Globus pallidus (tissue), 1 donor: Measurements from ENCODE around the gene PLCL1.
A peak's percentile ranks its signal among the peaks of the same experiment; 100 is the strongest.

Experiments
- DNase-seq: peaks from one replicate; pipeline ENCODE4 v3.0.0-alpha.2; 2015; ENCODE audit warnings: low spot score

PLCL1 gene

GRCh38 chr2:198117406-198118041 lies 313.1 kb downstream of the PLCL1 start:
- DNase-seq = no peak

GRCh38 chr2:198127627-198128026 lies 323.2 kb downstream of the PLCL1 start:
- no peak for DNase-seq

DNA sequence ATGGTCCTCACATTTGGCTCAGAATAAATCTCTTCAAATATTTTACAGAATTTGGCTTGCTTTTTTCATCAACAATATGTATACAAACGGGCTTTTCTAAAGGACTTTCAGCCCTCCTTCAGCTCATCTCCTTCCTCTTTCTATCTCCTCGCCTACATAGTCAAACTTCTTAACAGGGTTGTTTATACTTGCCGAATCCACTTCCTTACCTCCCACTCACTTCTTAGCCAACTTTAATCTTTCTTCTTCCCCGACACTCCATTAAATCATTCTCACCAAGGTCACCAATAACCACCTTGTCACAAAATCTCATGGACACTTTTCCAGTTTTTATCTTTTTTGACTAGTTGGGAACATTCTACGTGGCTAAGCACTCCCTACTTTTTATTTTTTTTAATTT lies 325.2 kb downstream of the PLCL1 start:
- no peak for DNase-seq

DNA sequence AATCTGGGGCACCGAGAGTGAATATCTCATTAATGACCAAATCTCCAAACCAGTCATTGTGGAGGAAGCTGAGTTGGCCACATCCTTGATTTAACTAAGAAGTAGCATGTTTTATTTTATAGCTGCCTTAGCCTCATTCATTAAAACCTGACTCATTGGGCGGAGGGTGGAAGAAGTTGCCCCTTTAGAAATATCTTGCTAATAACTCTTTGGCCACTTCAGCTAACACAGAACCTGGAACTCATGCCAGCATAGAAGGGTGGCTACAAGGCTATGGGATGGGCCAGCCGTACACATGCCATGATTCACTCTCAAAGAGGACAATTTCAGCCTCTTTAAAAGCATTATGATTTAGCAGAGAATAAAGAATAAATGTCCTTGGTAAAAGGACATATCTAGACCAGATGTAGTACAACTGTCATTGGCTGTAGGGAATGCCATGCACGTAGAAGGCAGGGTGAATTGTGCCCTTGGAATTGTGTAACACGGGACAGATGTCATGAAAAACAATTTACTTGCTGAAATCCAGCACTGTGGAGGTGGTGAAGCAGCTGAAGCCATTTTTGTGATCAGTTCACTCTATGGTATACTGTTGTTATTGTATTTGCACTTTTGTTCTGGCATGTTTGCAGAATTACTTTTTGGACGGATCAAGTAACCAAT lies 330.0 kb downstream of the PLCL1 start:
- DNase-seq = no peak

DNA sequence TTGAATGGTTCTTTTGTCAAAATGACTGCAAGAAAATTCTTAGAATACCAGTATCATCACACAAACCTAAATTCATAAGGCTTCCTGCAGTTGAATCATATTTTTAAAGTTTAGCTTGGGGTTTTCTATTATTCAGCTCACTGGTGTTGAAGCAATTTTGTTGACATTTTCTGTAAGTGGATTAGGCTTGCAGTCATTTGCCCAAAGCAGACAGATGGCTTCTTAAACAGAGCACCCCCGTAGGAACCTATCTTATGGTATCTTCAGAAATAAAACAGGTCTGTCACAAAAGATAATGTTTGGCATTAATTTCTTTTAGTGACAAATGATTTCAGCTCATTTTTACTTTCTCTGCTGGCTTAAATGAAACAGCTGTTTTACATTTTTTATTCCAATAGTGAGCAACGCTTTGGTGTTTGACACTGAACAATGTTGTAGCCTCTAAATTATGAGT lies 331.1 kb downstream of the PLCL1 start:
- DNase-seq = peak; percentile 66

DNA sequence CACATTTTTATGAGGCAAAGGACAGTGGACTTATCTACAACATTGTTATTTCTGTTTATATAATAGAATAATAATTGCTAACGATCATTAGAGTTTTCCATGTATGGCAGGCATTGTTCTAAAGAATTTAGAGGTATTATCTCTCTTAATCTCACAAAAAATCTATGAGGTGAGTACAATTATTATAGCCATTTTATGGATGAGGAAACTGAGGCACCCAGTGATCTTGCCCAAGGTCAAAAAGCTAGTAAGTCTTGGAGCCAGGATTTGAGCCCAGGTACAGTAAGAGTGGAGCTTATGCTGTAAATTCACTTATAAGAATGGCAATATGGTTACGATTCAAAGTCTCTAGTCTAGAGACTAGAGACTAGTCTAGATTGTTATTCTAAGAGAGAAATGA lies 331.7 kb downstream of the PLCL1 start:
- DNase-seq = no peak

- no peak for DNase-seq
These were observed 333.3 kb downstream of the PLCL1 start for GRCh38 chr2:198137733-198138132.

DNA sequence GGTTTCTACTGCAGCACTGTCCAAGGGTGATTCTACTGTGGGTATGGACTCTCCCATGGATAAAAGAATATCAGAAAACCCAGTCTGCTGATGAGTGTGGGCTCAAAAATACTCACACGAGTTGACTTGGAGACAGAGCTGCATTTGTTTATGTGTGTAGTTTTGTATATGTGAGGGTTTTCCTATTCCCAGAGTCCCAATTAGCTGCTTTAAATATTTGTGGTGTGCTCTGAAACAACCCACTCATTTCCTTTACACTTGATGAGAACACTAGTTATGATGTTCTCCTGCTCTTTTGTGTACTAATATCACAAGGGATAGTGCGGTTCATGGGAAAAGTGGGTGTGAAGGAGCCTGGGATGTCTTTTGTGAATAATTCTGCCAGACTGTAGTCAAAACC lies 337.3 kb downstream of the PLCL1 start:
- DNase-seq = no peak

DNA sequence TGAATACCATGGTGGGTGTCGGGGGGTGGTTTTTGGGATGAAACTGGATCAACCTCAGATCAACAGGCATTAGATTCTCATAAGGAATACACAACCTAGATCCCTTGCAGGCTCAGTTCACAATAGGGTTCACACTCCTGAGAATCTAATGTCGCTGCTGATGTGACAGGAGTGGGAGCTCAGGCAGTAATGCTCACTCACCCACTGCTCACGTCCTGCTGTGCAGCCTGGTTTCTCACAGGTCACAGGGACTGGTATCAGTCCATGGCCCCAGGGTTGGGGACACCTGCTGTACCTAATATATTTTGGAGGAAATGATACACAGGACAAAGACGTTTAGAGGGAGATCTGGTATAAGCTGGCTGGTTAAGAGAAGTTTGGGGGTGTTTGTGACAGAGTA lies 338.8 kb downstream of the PLCL1 start:
- no peak for DNase-seq

DNA sequence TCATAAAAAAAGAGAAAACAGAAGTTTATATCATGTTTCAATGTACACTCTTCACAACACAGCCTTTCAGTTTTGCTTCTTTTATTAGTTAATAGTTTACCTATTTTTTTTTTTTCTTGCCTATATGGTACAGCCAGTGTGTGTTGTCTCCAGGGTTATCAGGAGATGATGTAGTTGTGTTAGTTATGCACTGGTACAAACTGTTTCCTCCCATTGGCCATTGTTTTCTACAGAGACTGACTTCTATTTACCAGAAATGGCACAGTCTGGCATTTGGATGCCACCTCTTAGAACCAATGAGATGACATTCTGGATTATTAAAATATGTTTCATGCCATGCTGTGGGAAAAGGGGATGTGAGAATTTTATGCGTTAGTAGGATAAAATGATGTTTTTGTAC lies 339.4 kb downstream of the PLCL1 start:
- DNase-seq = peak; percentile 83

- peak; percentile 71 for DNase-seq
These were observed 340.3 kb downstream of the PLCL1 start for GRCh38 chr2:198144660-198145059.

DNA sequence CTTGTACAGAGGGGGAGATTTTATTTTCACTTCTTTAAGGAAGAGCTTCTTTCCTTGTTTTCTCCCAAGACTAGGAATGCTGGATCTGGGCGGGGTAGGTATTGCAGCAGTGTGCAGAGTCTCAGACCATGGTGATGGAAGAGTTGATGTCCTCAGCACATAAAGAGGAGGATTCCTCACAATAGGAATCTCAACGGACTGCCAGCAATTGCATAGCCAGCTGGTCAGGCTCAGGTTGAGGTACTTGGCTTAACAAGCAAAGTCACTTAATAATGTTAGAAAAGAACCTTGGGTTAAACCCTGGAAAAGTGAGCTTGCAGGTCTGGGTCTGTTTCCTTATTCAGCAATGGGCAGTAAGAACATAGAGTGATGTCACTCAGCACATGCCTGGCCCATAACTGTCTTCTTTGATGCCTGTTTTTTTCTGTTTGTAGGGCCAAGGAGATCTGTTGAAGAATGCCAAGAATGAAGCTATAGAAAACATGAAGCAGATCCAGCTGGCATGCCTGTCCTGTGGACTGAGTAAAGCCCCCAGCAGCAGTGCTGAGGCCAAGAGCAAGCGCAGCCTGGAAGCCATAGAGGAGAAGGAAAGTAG lies 342.1 kb downstream of the PLCL1 start:
- DNase-seq = no peak

DNA sequence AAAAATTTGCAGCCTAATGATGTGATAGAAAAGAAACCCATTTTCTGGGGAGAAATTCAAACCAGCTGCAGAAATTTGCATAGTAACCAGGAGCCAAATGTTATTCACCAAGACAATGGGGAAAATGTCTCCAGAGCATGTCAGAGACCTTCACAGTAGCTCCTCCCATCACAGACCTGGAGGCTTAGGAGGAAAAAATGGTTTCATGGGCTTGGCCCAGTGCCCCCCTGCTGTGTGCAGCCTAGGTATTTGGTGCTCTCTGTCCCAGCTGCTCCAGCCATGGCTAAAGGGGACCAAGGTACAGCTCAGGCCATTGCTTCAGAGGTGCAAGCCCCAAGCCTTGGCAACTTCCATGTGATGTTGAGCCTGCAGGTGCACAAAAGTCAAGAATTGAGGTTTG lies 352.9 kb downstream of the PLCL1 start:
- DNase-seq = no peak

DNA sequence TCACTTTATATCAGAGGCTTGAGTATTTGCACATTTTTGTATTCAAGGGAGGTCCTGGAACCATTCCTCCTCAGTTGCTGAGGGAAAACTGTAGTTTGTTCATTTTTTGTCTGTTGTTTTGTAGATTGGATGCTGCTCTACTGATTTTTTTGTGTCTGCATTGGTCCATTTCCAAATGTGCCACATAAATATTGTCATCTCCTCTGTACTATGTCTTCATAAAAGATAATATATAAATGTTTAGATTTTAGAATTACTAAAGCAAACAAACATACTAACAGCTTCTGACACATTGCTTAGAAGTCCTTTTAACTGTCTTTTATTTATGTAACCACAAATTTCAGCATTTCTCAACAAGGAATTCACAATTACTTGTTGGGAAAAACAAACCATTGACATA lies 356.8 kb downstream of the PLCL1 start:
- no peak for DNase-seq

GRCh38 chr2:198162276-198162675 lies 357.9 kb downstream of the PLCL1 start:
- DNase-seq = peak; percentile 91

DNA sequence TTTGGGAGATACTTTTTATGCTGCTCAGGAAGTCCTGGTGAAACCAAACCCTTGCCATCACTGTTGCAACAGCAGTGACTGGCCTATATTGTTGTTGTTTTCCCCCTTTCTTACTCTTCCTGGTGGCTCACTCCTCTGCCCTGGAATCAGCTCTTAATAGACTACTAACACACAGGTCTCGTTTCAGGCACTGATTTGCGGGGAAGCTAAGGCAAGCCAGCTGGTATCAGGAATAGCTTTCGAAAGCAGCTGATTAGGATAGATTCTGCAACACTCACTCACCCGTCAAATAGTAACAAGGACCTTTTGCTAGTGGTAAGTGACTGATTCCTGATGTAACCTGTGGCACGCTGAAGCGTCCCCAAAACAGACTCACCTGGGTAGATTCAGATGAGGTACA lies 360.4 kb downstream of the PLCL1 start:
- DNase-seq = no peak

GRCh38 chr2:198165289-198165688 lies 360.9 kb downstream of the PLCL1 start:
- no peak for DNase-seq

- no peak for DNase-seq
These were observed 363.0 kb downstream of the PLCL1 start for GRCh38 chr2:198167346-198167745.

GRCh38 chr2:198168651-198169050 lies 364.3 kb downstream of the PLCL1 start:
- DNase-seq = no peak

DNA sequence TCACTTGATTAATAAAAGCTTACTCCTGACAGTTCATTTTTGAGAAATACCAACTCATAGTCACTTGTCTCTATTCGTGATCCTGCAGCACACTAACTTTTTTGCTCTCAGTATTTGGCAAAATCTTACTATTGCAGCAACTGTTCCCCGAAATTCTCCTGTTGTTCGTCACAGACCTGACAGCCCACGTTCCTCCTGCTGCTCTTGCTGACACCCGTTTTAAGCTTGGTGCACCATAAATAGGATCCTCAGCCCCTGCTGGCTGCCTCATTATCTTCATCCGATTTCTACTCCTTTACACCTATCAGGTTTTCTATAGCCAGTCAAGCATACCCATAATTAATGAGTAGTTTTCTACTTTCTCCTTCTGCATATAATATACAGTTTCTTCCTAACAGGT lies 368.8 kb downstream of the PLCL1 start:
- DNase-seq = no peak

- DNase-seq = no peak
These were observed 369.5 kb downstream of the PLCL1 start for GRCh38 chr2:198173864-198174263.

GRCh38 chr2:198175271-198175670 lies 370.9 kb downstream of the PLCL1 start:
- DNase-seq = no peak

GRCh38 chr2:198177040-198177439 lies 372.6 kb downstream of the PLCL1 start:
- DNase-seq = no peak

- no peak for DNase-seq
These were observed 374.4 kb downstream of the PLCL1 start for GRCh38 chr2:198178766-198179165.
